Measurements from ENCODE around the gene MYO1D.

- TF ChIP-seq CTCF (conservative IDR thresholded peaks at IDR 0.05; ENCODE audit: low read depth, low read length) (no peak), EZH2 (IDR thresholded peaks at IDR 0.05; ENCODE audit: low read length, unreplicated experiment) (no peak), EZH2phosphoT487 (IDR thresholded peaks at IDR 0.05; ENCODE audit: borderline replicate concordance, low read length) (no peak)
Observed at GRCh38 chr17:32504166-32504990, 372.5 kb downstream of the MYO1D start.
